Chondrocyte (in vitro differentiated cells): ENCODE measurements around the gene TRMT1. TPM values are rescaled to one million over a fixed set of nuclear protein-coding genes. Genes with fewer than 3 reads are reported as not detected.

Experiments
- DNase-seq: peaks from one replicate; pipeline ENCODE4 v3.0.0; 2021; ENCODE audit warnings: mixed read lengths, low spot score
- H3K27ac Mint-ChIP-seq: one replicate; pipeline ENCODE4 v1.8.0; 2021; ENCODE audit warnings: mild to moderate bottlenecking, moderate library complexity, mixed read lengths; ENCODE audit not compliant: unreplicated experiment
- H3K27me3 Mint-ChIP-seq: 2 replicates; pipeline ENCODE4 v1.8.0; 2021; ENCODE audit warnings: low read depth, mixed read lengths
- H3K36me3 Mint-ChIP-seq: 2 replicates; pipeline ENCODE4 v1.8.0; 2021; ENCODE audit warnings: low read depth, mixed read lengths
- H3K4me1 Mint-ChIP-seq: 2 replicates; pipeline ENCODE4 v1.8.0; 2021; ENCODE audit warnings: low read depth, mild to moderate bottlenecking, mixed read lengths
- H3K4me3 Mint-ChIP-seq: one replicate; pipeline ENCODE4 v1.8.0; 2021; ENCODE audit warnings: mild to moderate bottlenecking, moderate library complexity, mixed read lengths; ENCODE audit not compliant: unreplicated experiment
- H3K9me3 Mint-ChIP-seq: 2 replicates; pipeline ENCODE4 v1.8.0; 2021; ENCODE audit warnings: low read depth, mixed read lengths
- CTCF ChIP-seq: fragments of 200-600 bp; sonication (generic); IDR thresholded peaks from 2 replicates; pipeline ENCODE4 v1.5.0; 2021; ENCODE audit warnings: antibody characterized with exemption, mild to moderate bottlenecking, moderate library complexity
- total RNA-seq: library from RNA; stranded (reverse); gene quantifications from 3 replicates; pipeline ENCODE4 v1.2.1, GENCODE V29; 2021

TRMT1 gene
- total RNA-seq, 1 donor from 2014 or later = 25.4 TPM

DNA sequence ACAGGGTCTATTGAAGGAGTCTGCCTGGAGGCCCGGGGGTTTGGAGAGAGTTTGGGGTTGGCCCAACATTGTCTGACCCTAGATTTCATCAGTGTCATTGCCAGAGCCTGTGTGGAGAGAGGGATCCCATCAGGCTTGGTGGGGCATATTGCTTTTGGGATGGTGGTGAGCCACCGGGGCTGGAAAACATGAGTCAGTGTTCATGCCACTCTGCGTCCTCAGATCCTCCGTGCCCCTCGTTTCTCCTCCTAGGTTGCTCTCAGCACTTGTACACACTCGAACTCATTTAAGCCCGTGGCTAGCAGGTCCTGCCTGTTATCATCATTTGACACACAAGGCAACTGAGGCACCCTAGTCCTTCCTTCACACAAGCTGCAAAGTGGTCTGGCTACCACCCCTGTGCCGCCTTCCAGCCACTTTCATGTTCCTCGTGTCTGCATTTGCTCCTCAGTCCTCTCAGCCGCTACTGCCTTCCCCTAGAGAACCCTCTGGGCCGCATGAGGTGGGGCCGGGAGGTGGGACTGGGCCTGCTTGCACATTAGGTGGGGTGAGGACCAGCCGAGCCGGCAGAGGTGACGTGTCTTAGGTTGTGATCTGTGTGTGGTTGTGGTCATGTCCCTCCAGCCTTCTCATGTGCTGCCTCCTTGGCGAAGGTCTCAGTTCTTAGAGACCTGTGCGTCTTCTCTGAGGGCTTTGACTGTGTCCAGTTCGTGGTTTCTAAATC is 5.2 kb upstream of the TRMT1 start:
- H3K4me3 Mint-ChIP-seq = no peak overlapping the region
- H3K36me3 Mint-ChIP-seq = no peaks in the 10 kb centered on the region
- H3K9me3 Mint-ChIP-seq = no peaks in the 10 kb centered on the region
- no peak for DNase-seq
- peak overlapping the region; percentile 53 for H3K27ac Mint-ChIP-seq
- H3K4me1 Mint-ChIP-seq = peaks cover 44% of the 10 kb centered on the region
- no peak for TF ChIP-seq CTCF
- H3K27me3 Mint-ChIP-seq = no peaks in the 10 kb centered on the region

DNA sequence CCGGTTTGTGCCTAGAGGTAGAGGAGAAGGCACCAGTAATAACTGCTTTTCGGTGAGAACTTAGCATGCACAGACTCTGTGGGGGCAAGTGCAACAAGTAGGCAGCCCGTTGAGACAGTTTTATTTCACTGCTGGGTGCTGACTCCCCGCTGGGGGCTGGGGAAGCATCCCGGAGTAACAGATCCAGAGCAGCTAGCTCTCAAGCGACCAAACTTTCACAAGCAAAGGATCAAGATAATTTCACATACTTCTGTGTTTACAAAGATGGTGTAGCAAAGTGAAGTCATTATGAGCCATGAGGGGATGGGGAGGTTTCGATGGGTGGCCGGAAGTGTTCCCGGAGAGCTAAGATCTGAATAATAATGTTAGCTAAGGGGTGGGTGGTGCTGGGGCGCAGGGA is 4.3 kb upstream of the TRMT1 start:
- no peaks in the 10 kb centered on the region for H3K27me3 Mint-ChIP-seq
- H3K4me3 Mint-ChIP-seq = peak overlapping the region; percentile 42
- H3K9me3 Mint-ChIP-seq = no peaks in the 10 kb centered on the region
- H3K27ac Mint-ChIP-seq = peak overlapping the region; percentile 53
- peaks cover 52% of the 10 kb centered on the region for H3K4me1 Mint-ChIP-seq
- DNase-seq = no peak
- TF ChIP-seq CTCF = no peak
- no peaks in the 10 kb centered on the region for H3K36me3 Mint-ChIP-seq

GRCh38 chr19:13120031-13120430 is 3.5 kb upstream of the TRMT1 start:
- H3K27me3 Mint-ChIP-seq = no peaks in the 10 kb centered on the region
- H3K27ac Mint-ChIP-seq = peak overlapping the region; percentile 60
- no peak for TF ChIP-seq CTCF
- no peaks in the 10 kb centered on the region for H3K9me3 Mint-ChIP-seq
- H3K4me1 Mint-ChIP-seq = peaks cover 60% of the 10 kb centered on the region
- DNase-seq = no peak
- peaks cover 1% of the 10 kb centered on the region for H3K36me3 Mint-ChIP-seq
- peak overlapping the region; percentile 69 for H3K4me3 Mint-ChIP-seq

GRCh38 chr19:13119627-13120026 is 3.1 kb upstream of the TRMT1 start:
- Mint-ChIP-seq H3K4me3 (peak overlapping the region; percentile 69), H3K4me1 (peaks cover 61% of the 10 kb centered on the region), H3K27ac (peak overlapping the region; percentile 60), H3K27me3 (no peaks in the 10 kb centered on the region), H3K36me3 (peaks cover 1% of the 10 kb centered on the region), H3K9me3 (no peaks in the 10 kb centered on the region)
- no peak for DNase-seq
- TF ChIP-seq CTCF = no peak

DNA sequence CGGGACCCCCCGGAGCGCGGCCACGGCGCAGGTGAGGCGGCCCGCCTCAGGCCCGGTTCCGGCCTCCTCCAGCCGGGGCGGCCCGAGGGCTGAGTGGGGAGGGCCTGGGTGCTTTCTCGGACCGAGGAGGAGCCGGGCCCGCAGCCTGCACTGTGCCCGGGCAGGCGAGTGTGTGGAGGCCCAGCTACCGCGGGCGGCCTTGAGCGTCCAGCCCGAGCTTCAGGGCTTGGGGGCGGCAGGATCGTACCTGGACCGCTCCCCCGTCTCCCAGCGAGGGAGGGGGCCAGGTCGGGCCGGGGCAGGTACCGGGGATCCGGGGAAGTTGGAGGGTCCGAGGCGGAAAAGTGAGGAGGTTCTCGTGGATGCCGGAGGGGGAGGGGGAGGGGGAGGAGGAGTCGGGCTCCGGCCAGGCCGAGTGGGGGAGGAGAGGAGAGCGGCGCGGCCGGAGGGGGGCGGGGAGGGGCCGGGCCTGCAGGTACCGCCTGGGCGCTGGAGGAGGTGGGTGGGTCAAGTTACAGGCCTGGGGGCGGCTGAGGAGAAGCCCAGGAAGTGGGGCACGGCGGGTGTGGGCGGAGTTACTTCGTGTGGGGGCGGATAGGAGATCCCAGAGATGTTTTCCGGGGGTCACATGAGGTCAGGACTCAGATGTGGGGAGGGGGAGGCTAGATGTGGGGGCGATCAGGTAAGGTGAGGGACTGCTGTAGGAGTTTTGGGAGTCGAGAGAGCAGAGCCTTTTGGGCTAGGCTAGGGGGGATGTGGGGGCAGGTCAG is 2.1 kb upstream of the TRMT1 start:
- DNase-seq = no peak
- no peaks in the 10 kb centered on the region for H3K27me3 Mint-ChIP-seq
- no peaks in the 10 kb centered on the region for H3K9me3 Mint-ChIP-seq
- H3K4me1 Mint-ChIP-seq = peaks cover 61% of the 10 kb centered on the region
- TF ChIP-seq CTCF = no peak
- H3K36me3 Mint-ChIP-seq = peaks cover 1% of the 10 kb centered on the region
- peak overlapping the region; percentile 60 for H3K27ac Mint-ChIP-seq
- peak overlapping the region; percentile 69 for H3K4me3 Mint-ChIP-seq
